HG03175 (cell line): ENCODE data around the gene MISP.

Source experiments
- ATAC-seq: cut with Tn5 transposase; IDR thresholded peaks from one replicate; pipeline ENCODE4 v1.9.1; 2021; ENCODE audit warnings: mild to moderate bottlenecking, moderate library complexity; ENCODE audit not compliant: unreplicated experiment

MISP gene

DNA sequence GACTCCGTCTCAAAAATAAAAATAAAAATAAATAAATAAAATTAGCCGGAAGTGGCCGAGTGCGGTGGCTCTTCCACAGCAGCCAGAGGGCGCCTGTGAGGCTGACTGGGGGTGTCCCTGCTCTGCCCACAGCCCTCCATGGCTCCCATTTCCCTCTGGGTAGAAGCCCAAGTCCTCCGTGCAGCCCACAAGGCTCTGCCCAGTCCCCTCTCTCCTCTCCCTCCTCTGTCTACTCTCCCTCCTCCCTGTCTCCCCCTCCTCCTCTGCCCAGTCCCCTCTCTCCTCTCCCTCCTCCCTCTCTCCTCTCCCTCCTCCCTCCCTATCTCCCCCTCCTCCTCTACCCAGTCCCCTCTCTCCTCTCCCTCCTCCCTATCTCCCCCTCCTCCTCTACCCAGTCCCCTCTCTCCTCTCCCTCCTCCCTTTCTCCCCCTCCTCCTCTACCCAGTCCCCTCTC is 20.4 kb downstream of the MISP start:
- no peak for ATAC-seq

DNA sequence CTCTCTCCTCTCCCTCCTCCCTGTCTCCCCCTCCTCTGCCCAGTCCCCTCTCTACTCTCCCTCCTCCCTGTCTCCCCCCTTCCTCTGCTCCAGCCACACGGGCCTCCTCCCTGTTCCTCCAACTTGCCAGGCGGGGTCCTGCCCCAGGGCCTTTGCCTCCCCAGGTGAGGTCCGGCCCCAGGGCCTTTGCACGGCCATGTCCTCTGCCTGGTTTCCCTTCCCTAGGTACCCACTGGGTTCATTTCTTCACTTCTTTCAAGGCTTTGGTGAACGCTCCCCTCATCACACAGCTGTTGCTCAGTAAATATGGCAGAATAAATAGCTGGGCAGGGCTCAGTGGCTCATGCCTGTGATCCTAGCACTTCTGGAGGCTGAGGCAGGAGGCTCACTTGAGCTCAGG is 21.2 kb downstream of the MISP start:
- ATAC-seq: no peak

DNA sequence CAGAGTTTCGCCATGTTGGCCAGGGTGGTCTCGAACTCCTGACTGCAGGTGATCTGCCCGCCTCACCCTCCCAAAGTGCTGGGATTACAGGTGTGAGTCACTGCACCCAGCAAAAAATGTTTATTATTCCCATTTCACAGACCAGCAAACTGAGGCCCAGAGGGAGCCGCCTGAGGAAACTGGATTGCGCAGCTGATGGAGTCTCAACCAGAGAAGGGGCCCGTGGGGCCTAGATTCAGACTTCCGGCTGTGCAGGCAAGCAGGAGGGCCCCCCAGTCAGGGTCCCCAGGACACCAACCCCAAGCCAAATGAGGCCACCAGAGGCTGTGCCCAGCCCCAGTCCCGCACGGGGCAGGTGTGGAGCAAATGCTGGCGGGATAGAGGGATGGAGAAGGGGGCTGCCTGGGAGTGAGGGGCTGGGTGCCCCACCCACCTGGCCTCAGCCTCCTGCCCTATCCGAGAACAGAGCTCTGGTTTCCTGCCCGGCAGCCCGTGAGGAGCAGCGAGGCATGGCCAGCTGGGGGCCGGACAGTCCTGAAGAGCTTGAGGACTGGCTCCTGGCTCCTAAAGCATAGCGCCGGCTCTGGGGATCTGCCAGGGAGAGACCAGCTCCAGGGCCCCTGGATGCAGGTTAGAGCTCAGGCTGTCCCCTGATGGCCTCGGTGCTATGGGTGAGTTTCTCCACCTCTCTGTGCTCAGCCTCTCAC is 22.0 kb downstream of the MISP start:
- ATAC-seq: no peak

DNA sequence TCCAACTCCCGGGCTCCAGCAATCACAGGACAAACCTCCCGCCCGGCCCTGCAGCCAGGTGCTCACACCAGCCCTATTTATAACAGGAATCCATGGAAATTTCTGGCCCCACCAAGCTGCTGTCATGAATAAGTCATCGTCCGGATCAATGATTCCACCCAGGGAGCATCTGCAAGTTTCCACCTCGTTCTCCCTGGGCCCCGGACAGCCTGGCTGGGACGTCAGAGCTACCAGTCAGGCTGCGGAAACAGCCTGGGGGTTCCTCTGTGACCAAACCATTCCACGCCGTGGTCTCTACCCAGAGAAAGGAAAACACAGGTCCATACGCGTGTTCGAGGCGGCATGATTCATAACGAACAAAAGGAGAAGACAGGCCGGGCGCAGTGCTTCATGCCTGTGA is 25.6 kb downstream of the MISP start:
- ATAC-seq: no peak

DNA sequence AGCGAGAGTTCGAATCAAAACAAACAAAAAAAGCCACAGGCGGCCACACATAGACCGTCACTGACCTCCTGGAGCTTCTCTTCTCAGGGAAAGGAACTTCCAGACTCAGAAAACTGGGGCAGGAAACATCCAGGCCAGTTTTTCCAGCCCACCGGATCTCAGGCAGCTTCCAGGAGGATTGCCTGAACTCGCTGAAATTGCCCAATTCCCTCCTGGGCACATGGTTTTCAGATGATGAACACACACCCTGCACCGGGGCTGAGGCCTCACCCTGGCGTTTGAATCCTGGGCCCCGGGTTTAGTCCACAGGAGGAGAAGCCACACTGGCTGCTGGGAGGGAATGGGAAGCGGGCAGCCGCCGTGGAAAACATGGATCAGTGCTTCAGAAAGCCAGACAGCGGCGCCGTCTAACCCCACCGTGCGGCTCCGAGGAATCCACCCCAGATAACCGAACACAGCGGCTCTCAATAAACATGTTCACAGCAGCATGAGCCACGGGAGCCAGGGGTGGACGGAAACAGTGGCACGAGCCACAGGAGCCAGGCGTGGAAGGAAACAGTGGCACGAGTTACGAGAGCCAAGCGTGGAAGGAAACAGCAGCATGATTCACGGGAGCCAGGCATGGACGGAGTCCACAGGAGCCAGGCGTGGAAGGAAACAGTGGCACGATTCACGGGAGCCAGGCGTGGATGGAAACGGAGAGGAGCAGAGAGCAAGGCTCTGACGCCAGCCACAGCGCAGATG is 28.2 kb downstream of the MISP start:
- no peak for ATAC-seq

DNA sequence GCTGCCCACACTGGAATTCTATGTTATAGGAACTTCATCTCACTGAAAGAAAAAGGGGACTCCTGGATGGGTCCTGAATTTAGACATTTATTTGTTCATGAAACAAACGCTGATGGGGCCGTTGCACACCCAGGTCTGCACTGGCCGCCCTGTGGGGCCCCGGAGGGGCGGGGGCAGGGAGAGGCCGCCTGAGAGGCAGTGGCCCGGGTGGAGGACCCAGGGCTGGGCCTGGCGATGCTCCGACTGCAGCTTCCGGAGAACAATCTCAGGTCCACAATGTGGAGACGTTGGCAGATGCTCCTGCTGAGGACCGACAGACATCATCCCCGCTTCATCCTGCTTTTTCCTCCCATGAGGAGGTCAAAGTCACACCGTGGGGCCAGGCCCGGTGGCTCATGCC is 30.0 kb downstream of the MISP start:
- no peak for ATAC-seq

DNA sequence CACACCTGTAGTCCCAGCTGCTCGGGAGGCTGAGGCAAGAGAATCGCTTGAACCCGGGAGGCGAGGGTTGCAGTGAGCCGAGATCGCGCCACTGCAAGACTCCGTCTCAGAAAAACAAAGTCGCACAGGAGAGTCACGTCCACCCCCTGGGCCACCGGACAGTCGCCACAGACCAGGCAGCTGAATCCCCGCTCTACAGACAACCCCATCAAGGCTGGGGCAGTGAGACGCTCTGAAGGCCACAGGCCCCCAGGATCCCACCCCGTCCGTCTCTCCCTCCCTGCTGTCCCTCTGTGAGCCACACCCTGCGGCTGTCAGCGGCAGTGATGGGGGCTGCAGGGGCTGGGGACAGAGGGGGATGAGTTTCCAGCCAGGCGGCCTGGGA is 30.9 kb downstream of the MISP start:
- no peak for ATAC-seq

DNA sequence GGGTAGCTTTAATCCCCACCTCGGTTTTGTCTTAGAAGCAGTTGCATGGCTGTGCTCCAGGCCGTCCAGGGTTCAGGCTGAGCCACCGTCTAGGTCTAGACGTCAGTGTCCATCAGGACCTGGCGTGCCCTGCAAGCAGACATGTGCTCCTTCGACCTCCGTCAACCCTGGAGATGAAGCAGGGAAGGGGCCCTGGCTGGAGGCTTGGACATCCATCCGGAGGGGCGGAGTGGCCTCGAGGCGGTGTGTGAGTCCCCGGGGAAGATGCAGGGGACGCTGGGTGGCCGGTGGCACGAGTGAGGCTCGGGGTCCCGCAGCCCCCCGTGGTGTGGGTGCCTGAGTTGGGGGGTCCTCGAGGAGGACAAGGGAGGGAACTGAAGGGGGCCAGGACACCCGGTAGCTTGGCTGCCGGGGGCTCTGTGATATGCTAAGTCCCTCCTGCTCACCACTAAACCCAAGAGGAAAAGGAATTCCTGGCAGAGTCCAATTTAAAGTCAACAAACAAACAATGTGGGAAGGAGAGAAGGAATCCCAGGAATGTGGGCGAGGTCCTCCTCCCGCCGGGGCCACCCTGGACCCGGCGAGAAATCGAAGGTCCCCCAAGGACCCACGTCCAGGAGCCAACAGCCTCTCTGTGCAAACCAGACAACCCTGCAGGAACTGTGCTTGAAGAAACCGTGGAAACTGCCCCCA is 31.4 kb downstream of the MISP start:
- ATAC-seq: no peak

DNA sequence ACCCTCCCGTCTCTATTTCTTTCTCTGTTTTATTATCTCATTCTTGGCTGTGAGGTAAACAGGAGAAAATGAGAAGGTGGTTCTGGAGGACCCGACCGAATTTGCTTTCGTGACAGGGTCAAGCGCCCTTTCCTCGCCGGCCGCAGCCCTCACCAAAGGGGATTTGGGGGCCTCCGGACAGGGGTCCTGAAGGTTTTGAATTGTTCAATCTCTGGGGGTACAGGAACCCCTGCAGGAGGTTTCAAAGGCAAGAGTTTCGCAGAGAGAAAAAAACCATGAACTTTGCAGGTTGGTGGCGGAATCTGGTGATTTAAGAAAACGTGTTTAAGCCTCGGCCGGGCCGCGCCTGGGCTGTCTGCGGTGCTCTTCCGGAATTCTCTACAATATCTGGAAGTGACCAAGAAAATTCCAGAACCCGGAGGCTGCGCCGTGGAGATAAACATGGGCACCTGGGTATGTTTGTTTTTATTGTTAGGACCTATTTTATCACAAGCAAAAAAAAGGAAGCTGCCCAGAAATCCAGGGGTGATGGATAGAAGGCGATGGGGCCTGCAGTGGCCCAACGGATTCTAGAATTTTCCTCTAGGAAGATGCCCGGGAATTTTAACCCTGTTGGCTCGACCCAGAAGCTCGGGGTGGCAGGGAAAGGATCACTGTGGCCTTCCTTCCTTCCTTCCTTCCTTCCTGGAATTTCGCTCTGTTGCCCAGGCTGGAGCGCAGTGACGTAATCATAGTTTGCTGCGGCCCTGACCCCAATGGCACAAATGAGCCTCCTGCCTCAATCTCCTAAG is 32.2 kb downstream of the MISP start:
- no peak for ATAC-seq

DNA sequence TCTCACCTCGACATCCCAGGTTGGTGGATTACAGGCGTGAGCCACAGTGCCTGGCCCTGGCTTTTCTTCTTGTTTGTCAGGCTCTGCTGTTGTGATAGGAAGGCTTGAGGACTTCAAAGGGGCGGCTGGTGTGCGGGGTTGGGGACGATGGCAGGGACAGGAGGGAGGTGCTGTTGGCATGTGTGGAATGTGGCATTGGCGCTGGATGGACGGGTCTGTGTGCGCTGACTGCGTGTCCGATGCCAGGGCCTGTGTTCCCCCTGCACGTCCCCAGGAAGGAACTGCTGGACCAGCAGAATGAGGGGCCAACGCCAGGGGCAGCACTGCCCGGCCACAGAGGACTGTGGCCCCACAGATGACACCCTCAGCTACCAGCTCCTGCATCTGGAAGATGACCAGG is 33.6 kb downstream of the MISP start:
- no peak for ATAC-seq

DNA sequence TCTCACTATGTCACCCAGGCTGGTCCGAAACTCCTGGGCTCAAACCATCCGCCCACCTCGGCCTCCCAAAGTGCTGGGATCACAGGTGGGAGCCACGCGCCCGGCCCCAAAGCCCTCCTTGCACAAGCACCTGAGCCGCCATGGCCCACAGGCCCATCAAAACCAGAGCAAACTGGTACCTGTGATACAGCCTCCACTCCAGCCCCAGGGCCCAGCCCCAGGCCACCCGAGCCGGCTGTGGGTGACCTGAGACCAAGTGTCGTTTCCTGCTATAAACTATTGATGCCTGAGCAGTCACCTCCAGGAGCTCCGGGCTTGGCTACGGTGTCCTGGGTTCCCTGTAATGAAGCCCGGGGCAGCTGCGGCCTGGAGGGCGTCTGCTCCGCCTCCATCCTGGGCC is 36.6 kb downstream of the MISP start:
- no peak for ATAC-seq

DNA sequence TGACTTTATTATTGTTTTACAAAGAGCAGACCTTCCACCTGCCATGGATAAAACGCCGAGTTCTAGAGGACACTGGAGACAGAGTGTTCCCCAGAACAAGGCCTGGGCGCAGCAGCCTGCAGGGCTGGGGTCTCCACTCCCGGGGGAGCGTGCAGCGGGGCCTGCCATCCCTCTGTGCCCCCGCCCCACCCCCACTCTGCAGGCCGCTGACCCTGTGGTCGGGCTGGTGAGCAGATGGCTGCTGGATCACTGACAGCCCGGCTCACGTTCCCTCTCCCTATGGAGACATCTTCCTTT is 37.7 kb downstream of the MISP start:
- no peak for ATAC-seq

DNA sequence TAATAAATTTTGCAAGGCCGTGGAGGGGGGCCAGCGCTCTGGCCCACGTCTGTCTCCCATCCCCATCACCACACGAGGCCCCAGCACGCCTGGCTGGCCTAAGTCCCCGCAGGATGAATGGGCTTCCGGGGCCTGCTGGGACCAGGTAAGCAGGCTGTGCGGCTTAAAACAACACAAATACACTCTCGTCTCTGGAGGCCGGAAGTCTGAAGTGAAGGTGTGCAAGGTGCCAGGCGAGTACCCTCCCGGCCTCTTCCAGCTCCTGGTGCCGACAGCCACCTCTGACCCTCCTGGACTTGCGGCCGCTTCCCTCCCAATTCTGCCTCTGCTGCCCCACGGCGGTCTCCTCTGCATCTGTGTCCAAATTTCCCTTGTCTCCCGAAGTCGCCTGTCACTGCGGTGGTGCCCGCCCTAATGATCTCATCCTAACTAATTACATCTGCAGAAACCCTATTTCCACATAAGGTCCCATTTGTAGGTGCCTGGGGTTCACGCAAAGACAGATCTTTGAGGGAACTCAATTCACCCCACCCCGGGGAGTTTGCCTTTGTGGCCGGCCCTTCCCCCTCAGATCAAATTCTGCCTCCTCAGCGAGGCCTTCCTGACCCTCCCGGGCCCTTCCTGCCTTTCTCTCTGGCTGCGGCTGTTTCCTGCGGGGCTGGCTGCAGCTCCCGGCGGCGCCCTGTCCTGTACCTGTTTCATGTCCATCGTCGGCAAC is 38.2 kb downstream of the MISP start:
- ATAC-seq: no peak

DNA sequence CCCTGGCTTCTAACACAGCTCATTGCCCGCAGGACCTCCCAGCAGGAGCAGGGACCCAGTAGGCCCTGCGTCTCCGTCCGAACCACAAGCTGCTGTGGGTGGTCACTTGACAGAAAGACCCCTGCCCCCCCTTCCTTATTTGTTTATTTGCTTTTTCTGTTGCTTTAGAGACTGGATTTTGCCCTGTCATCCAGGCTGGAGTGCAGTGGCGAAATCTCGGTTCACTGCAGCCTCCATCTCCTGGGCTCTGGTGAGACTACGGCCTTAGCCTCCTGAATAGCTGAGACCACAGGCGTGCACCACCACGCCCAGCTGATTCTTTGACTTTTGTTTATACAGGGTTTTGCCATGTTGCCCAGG is 38.8 kb downstream of the MISP start:
- no peak for ATAC-seq

DNA sequence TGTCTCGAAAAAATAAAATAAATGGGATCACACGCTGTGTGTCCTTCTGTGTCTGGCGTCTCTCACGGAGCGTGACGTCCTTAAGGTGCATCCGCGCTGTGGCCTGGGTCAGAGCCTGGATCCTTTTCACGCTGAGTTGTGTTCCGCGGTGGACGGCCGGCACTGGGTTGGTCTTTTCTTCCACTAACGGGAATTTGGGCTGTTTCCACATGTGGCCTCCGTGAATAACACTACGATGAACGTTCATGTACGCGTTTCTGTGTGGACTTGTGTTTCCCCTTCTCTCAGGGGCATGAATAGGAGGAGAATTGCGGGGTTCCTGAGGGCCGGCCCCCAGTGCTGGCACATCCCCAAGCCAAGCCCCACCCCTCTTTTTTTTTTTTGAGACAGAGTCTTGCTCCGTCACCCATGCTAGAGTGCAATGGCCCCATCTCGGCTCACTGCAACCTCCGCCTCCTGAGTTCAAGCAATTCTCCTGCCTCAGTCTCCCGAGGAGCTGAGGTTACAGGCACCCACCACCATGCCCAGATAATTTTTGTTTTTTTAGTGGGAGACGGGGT is 40.2 kb downstream of the MISP start:
- no peak for ATAC-seq

DNA sequence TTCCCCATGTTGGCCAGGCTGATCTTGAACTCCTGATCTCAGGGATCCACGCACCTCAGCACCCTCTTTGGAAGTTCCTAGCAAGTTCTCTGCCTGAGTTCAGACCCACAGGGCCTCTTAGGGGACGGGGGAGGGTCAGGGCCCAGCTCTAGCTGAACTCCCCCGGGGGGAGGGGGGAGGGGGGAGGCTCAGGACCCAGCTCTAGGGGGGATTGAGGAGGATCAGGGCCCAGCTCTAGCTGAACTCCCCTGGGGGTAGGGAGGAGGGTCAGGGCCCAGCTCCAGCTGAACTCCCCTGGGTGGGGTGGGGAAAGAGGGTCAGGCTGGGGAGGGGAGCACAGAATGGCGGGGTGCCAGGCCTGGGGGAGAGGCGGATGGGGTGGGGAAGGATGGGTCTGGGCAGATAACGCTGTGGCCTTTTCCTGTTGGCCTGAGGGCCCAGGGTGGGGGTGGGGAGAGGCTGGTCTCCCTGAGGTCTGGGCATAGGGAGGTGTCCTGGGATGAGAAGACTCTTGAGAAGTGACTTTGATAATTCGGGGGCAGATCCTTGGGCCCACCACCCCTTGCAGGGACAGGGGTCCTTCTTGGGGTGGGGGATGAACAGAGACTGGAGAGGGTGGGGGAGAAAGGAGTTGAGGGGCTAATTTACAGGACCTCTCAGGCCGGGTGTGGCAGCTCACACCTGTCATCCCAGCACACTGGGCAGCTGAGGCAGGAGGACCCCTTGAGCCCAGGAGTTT is 40.8 kb downstream of the MISP start:
- ATAC-seq: no peak

DNA sequence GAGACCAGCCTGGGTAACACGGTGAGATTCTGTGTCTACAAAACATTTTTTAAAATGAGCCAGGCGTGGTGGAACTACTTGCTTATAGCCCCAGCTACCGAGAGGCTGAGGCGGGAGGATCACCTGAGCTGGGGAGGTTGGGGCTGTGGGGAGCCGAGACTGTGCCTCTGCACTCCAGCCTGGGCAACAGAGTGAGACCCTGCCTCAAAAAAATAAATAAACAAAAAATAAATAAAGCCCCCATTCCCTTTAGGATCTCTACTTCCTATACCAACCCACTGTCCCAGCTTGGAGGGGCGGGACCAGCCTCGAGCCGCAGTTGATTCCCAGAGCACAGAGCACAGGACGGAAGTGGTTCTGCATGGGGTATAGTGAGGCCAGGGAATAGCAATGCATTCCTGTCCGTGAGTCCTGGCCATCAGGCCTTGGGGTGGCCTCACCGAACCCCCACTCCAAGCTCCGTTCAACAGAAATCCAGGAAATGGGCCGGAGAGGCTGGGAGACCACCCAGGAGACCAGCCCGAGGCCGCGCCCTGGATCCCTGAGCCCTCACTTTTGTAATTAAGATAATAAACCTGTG is 41.5 kb downstream of the MISP start:
- ATAC-seq: no peak

DNA sequence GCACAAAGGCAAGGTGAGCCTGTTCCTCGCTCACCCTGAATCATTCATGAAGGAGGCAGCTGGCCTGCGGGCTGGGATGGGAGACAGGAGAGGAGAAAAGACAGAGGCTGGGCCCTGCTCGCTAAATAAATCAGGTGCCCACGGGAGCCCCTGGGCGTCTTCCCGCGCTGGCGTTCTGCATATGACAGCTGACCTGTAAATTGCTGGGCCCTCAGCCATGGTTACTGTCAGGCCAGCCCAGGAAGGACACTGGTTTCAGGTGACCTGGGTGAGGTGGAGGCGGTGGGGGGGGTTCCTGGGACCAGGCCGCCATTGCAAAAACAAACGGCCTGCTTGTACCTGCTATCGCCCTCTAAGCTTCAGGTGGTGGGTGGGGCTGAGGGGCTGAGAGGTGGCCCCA is 42.9 kb downstream of the MISP start:
- no peak for ATAC-seq

DNA sequence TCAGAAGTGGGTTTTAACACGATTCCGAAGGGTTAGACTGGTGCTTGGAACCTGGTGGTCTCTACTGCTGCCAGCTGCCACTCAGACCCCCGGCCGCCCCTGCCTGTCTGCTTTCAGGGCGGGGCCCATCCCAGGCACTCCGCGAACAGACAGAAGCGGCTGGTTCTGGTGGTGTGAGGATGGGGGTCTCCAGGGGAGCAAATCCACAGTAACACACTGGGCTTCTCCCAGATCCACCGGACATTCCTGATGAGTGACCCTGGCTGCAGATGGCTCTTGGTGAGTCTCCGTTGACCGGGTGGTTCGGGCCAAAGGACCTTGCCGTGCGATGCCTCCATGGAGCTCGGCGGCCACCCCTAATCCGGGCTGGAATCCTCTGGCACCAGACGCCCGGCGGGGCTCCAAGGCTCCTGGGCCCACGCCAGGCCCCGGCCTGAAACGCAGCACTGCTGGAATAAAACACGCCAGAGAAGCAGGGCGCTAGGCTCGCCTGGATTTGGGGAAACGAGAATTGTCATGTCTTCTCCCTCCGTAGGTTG is 44.2 kb downstream of the MISP start:
- no peak for ATAC-seq
